Femur (tissue), 1 donor: ENCODE measurements around the gene MAML3.

Experiments
- DNase-seq: peaks from one replicate; pipeline ENCODE4 v3.0.0-alpha.2; 2017

The MAML3 gene

GRCh38 chr4:139738846-139739613, 415.0 kb downstream of the MAML3 start:
- no peak for DNase-seq

GRCh38 chr4:139736661-139737060, 417.3 kb downstream of the MAML3 start:
- DNase-seq, result no peak

GRCh38 chr4:139736274-139736660, 417.7 kb downstream of the MAML3 start:
- DNase-seq, result no peak

- peak; percentile 68 for DNase-seq
Measured at GRCh38 chr4:139735381-139736273, 418.4 kb downstream of the MAML3 start.

- DNase-seq, result peak; percentile 95
Measured at GRCh38 chr4:139734875-139735380, 419.1 kb downstream of the MAML3 start.

GRCh38 chr4:139734201-139734874, 419.6 kb downstream of the MAML3 start:
- peak; percentile 44 for DNase-seq

GRCh38 chr4:139732991-139733570, 420.9 kb downstream of the MAML3 start:
- DNase-seq, result no peak

GRCh38 chr4:139728840-139729239, 425.1 kb downstream of the MAML3 start:
- no peak for DNase-seq

GRCh38 chr4:139728146-139728545, 425.8 kb downstream of the MAML3 start:
- DNase-seq, result no peak

- DNase-seq, result no peak
Measured at GRCh38 chr4:139726615-139727014, 427.4 kb downstream of the MAML3 start.

GRCh38 chr4:139725236-139725635, 428.7 kb downstream of the MAML3 start:
- DNase-seq, result no peak

- no peak for DNase-seq
Measured at GRCh38 chr4:139721789-139722188, 432.2 kb downstream of the MAML3 start.

GRCh38 chr4:139720806-139721205, 433.2 kb downstream of the MAML3 start:
- DNase-seq, result no peak

GRCh38 chr4:139719381-139720101, 434.4 kb downstream of the MAML3 start:
- no peak for DNase-seq

- no peak for DNase-seq
Measured at GRCh38 chr4:139718833-139719232, 435.2 kb downstream of the MAML3 start.

- no peak for DNase-seq
Measured at GRCh38 chr4:139718358-139718757, 435.6 kb downstream of the MAML3 start.

GRCh38 chr4:139715746-139716391, 438.1 kb downstream of the MAML3 start:
- no peak for DNase-seq

- no peak for DNase-seq
Measured at GRCh38 chr4:139712882-139713281, 441.1 kb downstream of the MAML3 start.

- DNase-seq, result no peak
Measured at GRCh38 chr4:139711461-139711860, 442.5 kb downstream of the MAML3 start.

- DNase-seq, result no peak
Measured at GRCh38 chr4:139710073-139710472, 443.9 kb downstream of the MAML3 start.

- DNase-seq, result no peak
Measured at GRCh38 chr4:139709660-139710059, 444.3 kb downstream of the MAML3 start.
